SK-N-SH treated with all-trans-retinoic acid at 6 μM for 48 hours (cell line): ENCODE measurements around the gene TAS2R46.

ENCODE experiments used
- ARNTL ChIP-seq: fragments of 450-650 bp; formaldehyde crosslinking; IDR thresholded peaks from 2 replicates; pipeline ENCODE4 v1.5.0; 2020; ENCODE audit warnings: low read depth, mild to moderate bottlenecking, moderate library complexity, borderline replicate concordance
- ESRRG ChIP-seq: fragments of 250-450 bp; sonication (Bioruptor Pico); IDR thresholded peaks from 2 replicates; pipeline ENCODE4 v1.6.1; 2021; ENCODE audit warnings: mild to moderate bottlenecking
- ISL1 ChIP-seq: fragments of 250-450 bp; sonication (Bioruptor Pico); IDR thresholded peaks from 2 replicates; pipeline ENCODE4 v2.1.2; 2022; ENCODE audit warnings: mild to moderate bottlenecking, moderate library complexity
- RARB ChIP-seq: fragments of 250-450 bp; sonication (Bioruptor Pico); IDR thresholded peaks from 2 replicates; pipeline ENCODE4 v1.8.0; 2021; ENCODE audit warnings: mild to moderate bottlenecking, moderate library complexity
- TCF4 ChIP-seq: fragments of 250-450 bp; sonication (Bioruptor Pico); IDR thresholded peaks from 2 replicates; pipeline ENCODE4 v1.8.0; 2021; ENCODE audit warnings: mild to moderate bottlenecking, moderate library complexity, borderline replicate concordance
- ZC3H10 ChIP-seq: fragments of 250-450 bp; sonication (Bioruptor Pico); IDR thresholded peaks from 2 replicates; pipeline ENCODE4 v1.5.1; 2021; ENCODE audit warnings: mild to moderate bottlenecking, moderate library complexity
- ZFP3 ChIP-seq: fragments of 250-450 bp; sonication (Bioruptor Pico); IDR thresholded peaks from 2 replicates; pipeline ENCODE4 v1.5.0; 2020; ENCODE audit warnings: mild to moderate bottlenecking, moderate library complexity
- ZFP30 ChIP-seq: fragments of 450-650 bp; formaldehyde crosslinking; IDR thresholded peaks from 2 replicates; pipeline ENCODE4 v1.5.0; 2022; ENCODE audit warnings: mild to moderate bottlenecking, moderate library complexity
- ZNF70 ChIP-seq: fragments of 450-650 bp; formaldehyde crosslinking; IDR thresholded peaks from 2 replicates; pipeline ENCODE4 v1.5.0; 2020; ENCODE audit warnings: mild to moderate bottlenecking, moderate library complexity
- TF ChIP-seq, protein P1 (sequence below): fragments of 250-450 bp; sonication (Bioruptor Pico); IDR thresholded peaks from 2 replicates; pipeline ENCODE4 v1.5.1; 2020; ENCODE audit warnings: low read depth, mild to moderate bottlenecking, moderate library complexity
- TF ChIP-seq, protein P2 (sequence below): fragments of 250-450 bp; sonication (Bioruptor Pico); IDR thresholded peaks from 2 replicates; pipeline ENCODE4 v1.8.0; 2020; ENCODE audit warnings: mild to moderate bottlenecking, moderate library complexity, borderline replicate concordance
- TF ChIP-seq, protein P3 (sequence below): fragments of 250-450 bp; sonication (Bioruptor Pico); IDR thresholded peaks from 2 replicates; pipeline ENCODE4 v1.5.0; 2020; ENCODE audit warnings: mild to moderate bottlenecking, moderate library complexity

DNA sequence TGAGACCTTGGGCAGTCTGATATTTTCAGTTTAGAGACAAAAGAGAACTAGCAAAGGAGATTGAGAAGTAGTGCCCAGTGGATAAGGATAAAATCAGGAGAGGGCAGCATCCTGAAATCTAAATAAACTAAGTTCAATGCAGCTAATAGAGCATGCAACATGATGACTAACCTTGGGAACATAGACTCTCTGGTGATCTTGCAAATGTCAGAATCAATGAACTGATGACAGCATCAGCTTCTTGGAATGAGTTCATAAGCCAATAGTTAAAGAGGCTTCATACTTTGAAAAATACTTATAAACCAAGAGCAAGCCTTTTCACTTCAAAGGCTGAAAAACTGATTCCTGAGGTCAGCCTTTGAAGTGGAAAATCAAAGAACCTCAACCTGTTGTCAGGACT is 47.9 kb downstream of the TAS2R46 start:
- TF ChIP-seq, protein P1, sequence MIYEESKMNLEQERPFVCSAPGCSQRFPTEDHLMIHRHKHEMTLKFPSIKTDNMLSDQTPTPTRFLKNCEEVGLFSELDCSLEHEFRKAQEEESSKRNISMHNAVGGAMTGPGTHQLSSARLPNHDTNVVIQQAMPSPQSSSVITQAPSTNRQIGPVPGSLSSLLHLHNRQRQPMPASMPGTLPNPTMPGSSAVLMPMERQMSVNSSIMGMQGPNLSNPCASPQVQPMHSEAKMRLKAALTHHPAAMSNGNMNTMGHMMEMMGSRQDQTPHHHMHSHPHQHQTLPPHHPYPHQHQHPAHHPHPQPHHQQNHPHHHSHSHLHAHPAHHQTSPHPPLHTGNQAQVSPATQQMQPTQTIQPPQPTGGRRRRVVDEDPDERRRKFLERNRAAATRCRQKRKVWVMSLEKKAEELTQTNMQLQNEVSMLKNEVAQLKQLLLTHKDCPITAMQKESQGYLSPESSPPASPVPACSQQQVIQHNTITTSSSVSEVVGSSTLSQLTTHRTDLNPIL (CRISPR knock-in tag) = no peak
- TF ChIP-seq ZFP3 = no peak
- no peak for TF ChIP-seq ARNTL (CRISPR knock-in tag)
- no peak for TF ChIP-seq ISL1 (CRISPR knock-in tag)
- TF ChIP-seq, protein P2, sequence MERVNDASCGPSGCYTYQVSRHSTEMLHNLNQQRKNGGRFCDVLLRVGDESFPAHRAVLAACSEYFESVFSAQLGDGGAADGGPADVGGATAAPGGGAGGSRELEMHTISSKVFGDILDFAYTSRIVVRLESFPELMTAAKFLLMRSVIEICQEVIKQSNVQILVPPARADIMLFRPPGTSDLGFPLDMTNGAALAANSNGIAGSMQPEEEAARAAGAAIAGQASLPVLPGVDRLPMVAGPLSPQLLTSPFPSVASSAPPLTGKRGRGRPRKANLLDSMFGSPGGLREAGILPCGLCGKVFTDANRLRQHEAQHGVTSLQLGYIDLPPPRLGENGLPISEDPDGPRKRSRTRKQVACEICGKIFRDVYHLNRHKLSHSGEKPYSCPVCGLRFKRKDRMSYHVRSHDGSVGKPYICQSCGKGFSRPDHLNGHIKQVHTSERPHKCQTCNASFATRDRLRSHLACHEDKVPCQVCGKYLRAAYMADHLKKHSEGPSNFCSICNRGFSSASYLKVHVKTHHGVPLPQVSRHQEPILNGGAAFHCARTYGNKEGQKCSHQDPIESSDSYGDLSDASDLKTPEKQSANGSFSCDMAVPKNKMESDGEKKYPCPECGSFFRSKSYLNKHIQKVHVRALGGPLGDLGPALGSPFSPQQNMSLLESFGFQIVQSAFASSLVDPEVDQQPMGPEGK (CRISPR knock-in tag) = no peak
- no peak for TF ChIP-seq ZC3H10 (CRISPR knock-in tag)
- no peak for TF ChIP-seq ESRRG
- no peak for TF ChIP-seq TCF4
- no peak for TF ChIP-seq RARB (CRISPR knock-in tag)
- no peak for TF ChIP-seq ZFP30
- TF ChIP-seq ZNF70 (CRISPR knock-in tag) = no peak
- TF ChIP-seq, protein P3, sequence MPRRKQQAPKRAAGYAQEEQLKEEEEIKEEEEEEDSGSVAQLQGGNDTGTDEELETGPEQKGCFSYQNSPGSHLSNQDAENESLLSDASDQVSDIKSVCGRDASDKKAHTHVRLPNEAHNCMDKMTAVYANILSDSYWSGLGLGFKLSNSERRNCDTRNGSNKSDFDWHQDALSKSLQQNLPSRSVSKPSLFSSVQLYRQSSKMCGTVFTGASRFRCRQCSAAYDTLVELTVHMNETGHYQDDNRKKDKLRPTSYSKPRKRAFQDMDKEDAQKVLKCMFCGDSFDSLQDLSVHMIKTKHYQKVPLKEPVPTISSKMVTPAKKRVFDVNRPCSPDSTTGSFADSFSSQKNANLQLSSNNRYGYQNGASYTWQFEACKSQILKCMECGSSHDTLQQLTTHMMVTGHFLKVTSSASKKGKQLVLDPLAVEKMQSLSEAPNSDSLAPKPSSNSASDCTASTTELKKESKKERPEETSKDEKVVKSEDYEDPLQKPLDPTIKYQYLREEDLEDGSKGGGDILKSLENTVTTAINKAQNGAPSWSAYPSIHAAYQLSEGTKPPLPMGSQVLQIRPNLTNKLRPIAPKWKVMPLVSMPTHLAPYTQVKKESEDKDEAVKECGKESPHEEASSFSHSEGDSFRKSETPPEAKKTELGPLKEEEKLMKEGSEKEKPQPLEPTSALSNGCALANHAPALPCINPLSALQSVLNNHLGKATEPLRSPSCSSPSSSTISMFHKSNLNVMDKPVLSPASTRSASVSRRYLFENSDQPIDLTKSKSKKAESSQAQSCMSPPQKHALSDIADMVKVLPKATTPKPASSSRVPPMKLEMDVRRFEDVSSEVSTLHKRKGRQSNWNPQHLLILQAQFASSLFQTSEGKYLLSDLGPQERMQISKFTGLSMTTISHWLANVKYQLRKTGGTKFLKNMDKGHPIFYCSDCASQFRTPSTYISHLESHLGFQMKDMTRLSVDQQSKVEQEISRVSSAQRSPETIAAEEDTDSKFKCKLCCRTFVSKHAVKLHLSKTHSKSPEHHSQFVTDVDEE (CRISPR knock-in tag) = no peak
